ENCODE measurements around the gene MXI1. TPM values are rescaled to one million over a fixed set of nuclear protein-coding genes. Genes with fewer than 3 reads are reported as not detected.

MXI1 gene
- total and polyA plus RNA-seq, 2 of the 4 experiments (the other 2 are of a cell fraction): 7.2 to 11.8 TPM

- H3K4ac ChIP-seq (ENCODE audit: low read depth, low read length): no peak overlapping the region
- no peaks in the 10 kb centered on the region for H3K36me3 ChIP-seq (ENCODE audit: control insufficient read depth, insufficient read depth, low read length)
- TF ChIP-seq RCOR1 (IDR thresholded peaks at IDR 0.05; ENCODE audit: insufficient replicate concordance, low read length): no peak
- no peak for TF ChIP-seq POLR2A (IDR thresholded peaks at IDR 0.05; ENCODE audit: low read depth, low read length)
- TF ChIP-seq RAD21 (IDR thresholded peaks at IDR 0.05; ENCODE audit: low read length): no peak
- no peak overlapping the region for H3K14ac ChIP-seq (replicated peaks; ENCODE audit: low read depth, low read length)
- no peak overlapping the region for H3K9ac ChIP-seq (ENCODE audit: low read depth, low read length)
- no peak overlapping the region for H4K8ac ChIP-seq (ENCODE audit: low read depth in 2 of 2, low read length in 2 of 2)
- in situ Hi-C loops (cut with MboI; ENCODE audit: low sequenced_read_pairs) (no loop called here), intact Hi-C loops (cut with micrococcal nuclease) (no loop called here), dilution Hi-C loops (cut with HindIII; ENCODE audit: low sequenced_read_pairs, unreplicated experiment) (no loop called here)
- peaks cover 43% of the 10 kb centered on the region for H3K27me3 ChIP-seq (ENCODE audit: control insufficient read depth, insufficient read depth, low read length)
- H2BK20ac ChIP-seq (ENCODE audit: low read depth, low read length): no peak overlapping the region
- H3K4me1 ChIP-seq (ENCODE audit: control insufficient read depth, insufficient read depth, low read length): no peaks in the 10 kb centered on the region
- no peak overlapping the region for H3K18ac ChIP-seq (ENCODE audit: low read depth, low read length)
- no peaks in the 10 kb centered on the region for H3K79me1 ChIP-seq (ENCODE audit: low read depth in 1 of 2, low read length in 2 of 2)
- no peak overlapping the region for H3K23ac ChIP-seq (ENCODE audit: low read depth, low read length)
- no peak overlapping the region for H3K4me2 ChIP-seq (ENCODE audit: low read depth, low read length)
- DNase-seq (no peak), ATAC-seq (ENCODE audit: low read depth) (no peak)
- H2BK15ac ChIP-seq (ENCODE audit: low read depth, low read length): no peak overlapping the region
- no peaks in the 10 kb centered on the region for H3K9me1 ChIP-seq (ENCODE audit: insufficient read depth, low read length)
- H3K27ac ChIP-seq (ENCODE audit: insufficient read depth, low read length): no peak overlapping the region
- H2BK5ac ChIP-seq (ENCODE audit: low read depth, low read length, poor library complexity, severe bottlenecking): no peak overlapping the region
- POLR2A ChIA-PET (ENCODE audit: unreplicated experiment): no interaction called here
- H2BK120ac ChIP-seq (ENCODE audit: low read depth, low read length): no peak overlapping the region
- H4K20me1 ChIP-seq (ENCODE audit: insufficient read depth, low read length): no peaks in the 10 kb centered on the region
- H2AFZ ChIP-seq (replicated peaks; ENCODE audit: low read length, poor library complexity): no peak overlapping the region
- H3K9me3 ChIP-seq (ENCODE audit: control insufficient read depth, insufficient read depth, low read length): no peaks in the 10 kb centered on the region; the same call in 1 of the 2 replicates
- CTCF ChIA-PET: interaction anchor here (0.6 to 2.4 kb wide), 3 partner anchors 12 to 123 kb away, joined by 3 to 6 read pairs (median 5); no protein-coding TSS in a partner anchor
- no peak overlapping the region for H2AK9ac ChIP-seq (replicated peaks; ENCODE audit: low read depth, low read length, poor library complexity)
- no TSS peak for BruUV-seq (replicated peaks)
- H4K91ac ChIP-seq (ENCODE audit: insufficient read depth, low read depth, low read length): no peak overlapping the region
- H4K5ac ChIP-seq (ENCODE audit: low read depth, low read length): no peak overlapping the region
- no peak overlapping the region for H3K4me3 ChIP-seq (ENCODE audit: insufficient read depth, low read depth, low read length)
- no peak overlapping the region for H2AK5ac ChIP-seq (ENCODE audit: low read depth, low read length)
- H3K56ac ChIP-seq (ENCODE audit: extremely low read depth, insufficient read depth, low read length): no peak overlapping the region
These were observed 46.9 kb upstream of the MXI1 start for GRCh38 chr10:110160522-110160921.
